ENCODE measurements around the gene PTPRM. TPM values are rescaled to one million over a fixed set of nuclear protein-coding genes. Genes with fewer than 3 reads are reported as not detected.

PTPRM gene
- total and polyA plus RNA-seq, 2 experiments from 2014 or later, result 1.6 to 5.3 TPM

- TF ChIP-seq CTCF (conservative IDR thresholded peaks at IDR 0.05; ENCODE audit: low read depth in 2 of 2), result no peak
Measured at GRCh38 chr18:7727361-7728076, 160.4 kb downstream of the PTPRM start (continued).

DNA sequence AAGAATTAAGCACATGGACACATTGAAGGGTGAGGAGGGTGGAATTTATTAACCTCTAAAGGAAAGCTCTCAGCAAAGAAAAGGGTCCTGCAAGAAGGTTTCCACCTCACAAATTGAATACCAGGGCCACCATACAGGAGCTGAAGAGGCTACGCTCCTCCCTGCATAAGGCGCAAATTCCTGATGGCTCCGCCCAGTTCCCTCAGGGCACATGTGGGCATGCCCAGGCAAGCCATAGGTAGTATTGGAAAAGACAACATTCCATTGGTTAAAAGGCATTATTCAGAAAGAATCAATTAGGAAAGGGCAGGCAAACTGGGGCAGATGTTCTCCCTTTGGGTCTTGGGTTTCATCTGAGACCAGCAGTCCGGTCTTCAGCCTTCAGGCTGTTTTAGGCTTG, 161.2 kb downstream of the PTPRM start:
- Histone ChIP-seq H4K20me1 (replicated peaks; ENCODE audit: insufficient read depth) (no peaks in the 10 kb centered on the region), H3K36me3 (ENCODE audit: insufficient read depth) (no peaks in the 10 kb centered on the region), H3K27me3 (ENCODE audit: insufficient read depth) (no peaks in the 10 kb centered on the region), H3K4me3 (no peak overlapping the region), H3K4me2 (no peak overlapping the region), H2AFZ (no peak overlapping the region), H3K4me1 (ENCODE audit: insufficient read depth) (peaks cover 17% of the 10 kb centered on the region; the same call in 1 of the 2 replicates), H3K9me2 (ENCODE audit: insufficient read depth) (no peaks in the 10 kb centered on the region), H3F3A (replicated peaks; ENCODE audit: low read depth) (no peaks in the 10 kb centered on the region), H3K79me2 (replicated peaks; ENCODE audit: insufficient read depth) (no peaks in the 10 kb centered on the region), H3K27ac (ENCODE audit: low read depth) (no peak overlapping the region)
- Mint-ChIP-seq H3K27me3 (ENCODE audit: insufficient read depth, low read depth, poor library complexity) (no peaks in the 10 kb centered on the region), H3K4me1 (peaks cover 24% of the 10 kb centered on the region), H3K4me3 (no peak overlapping the region), H3K27ac (no peak overlapping the region), H3K9me3 (peaks cover 8% of the 10 kb centered on the region; the same call in 2 of the 3 replicates), H3K36me3 (ENCODE audit: low read depth) (peaks cover 4% of the 10 kb centered on the region; the same call in 2 of the 3 replicates)
- ATAC-seq (peak; percentile 61), DNase-seq (ENCODE audit: low spot score) (peak; percentile 49)
- TF ChIP-seq NANOG (IDR thresholded peaks at IDR 0.05; ENCODE audit: borderline replicate concordance) (no peak), EZH2phosphoT487 (IDR thresholded peaks at IDR 0.05; ENCODE audit: unreplicated experiment) (no peak), ZNF114 (CRISPR knock-in tag; IDR thresholded peaks at IDR 0.05) (no peak), POLR2AphosphoS5 (IDR thresholded peaks at IDR 0.05; ENCODE audit: low read depth) (no peak), ZNF462 (CRISPR knock-in tag; IDR thresholded peaks at IDR 0.05) (no peak), JUNB (IDR thresholded peaks at IDR 0.05; ENCODE audit: unreplicated experiment) (no peak), CTCF (conservative IDR thresholded peaks at IDR 0.05; ENCODE audit: low read depth in 2 of 2) (no peak)
- TF ChIP-seq, protein P1, sequence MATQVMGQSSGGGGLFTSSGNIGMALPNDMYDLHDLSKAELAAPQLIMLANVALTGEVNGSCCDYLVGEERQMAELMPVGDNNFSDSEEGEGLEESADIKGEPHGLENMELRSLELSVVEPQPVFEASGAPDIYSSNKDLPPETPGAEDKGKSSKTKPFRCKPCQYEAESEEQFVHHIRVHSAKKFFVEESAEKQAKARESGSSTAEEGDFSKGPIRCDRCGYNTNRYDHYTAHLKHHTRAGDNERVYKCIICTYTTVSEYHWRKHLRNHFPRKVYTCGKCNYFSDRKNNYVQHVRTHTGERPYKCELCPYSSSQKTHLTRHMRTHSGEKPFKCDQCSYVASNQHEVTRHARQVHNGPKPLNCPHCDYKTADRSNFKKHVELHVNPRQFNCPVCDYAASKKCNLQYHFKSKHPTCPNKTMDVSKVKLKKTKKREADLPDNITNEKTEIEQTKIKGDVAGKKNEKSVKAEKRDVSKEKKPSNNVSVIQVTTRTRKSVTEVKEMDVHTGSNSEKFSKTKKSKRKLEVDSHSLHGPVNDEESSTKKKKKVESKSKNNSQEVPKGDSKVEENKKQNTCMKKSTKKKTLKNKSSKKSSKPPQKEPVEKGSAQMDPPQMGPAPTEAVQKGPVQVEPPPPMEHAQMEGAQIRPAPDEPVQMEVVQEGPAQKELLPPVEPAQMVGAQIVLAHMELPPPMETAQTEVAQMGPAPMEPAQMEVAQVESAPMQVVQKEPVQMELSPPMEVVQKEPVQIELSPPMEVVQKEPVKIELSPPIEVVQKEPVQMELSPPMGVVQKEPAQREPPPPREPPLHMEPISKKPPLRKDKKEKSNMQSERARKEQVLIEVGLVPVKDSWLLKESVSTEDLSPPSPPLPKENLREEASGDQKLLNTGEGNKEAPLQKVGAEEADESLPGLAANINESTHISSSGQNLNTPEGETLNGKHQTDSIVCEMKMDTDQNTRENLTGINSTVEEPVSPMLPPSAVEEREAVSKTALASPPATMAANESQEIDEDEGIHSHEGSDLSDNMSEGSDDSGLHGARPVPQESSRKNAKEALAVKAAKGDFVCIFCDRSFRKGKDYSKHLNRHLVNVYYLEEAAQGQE (IDR thresholded peaks at IDR 0.05; ENCODE audit: unreplicated experiment), result no peak
- TF ChIP-seq, protein P2, sequence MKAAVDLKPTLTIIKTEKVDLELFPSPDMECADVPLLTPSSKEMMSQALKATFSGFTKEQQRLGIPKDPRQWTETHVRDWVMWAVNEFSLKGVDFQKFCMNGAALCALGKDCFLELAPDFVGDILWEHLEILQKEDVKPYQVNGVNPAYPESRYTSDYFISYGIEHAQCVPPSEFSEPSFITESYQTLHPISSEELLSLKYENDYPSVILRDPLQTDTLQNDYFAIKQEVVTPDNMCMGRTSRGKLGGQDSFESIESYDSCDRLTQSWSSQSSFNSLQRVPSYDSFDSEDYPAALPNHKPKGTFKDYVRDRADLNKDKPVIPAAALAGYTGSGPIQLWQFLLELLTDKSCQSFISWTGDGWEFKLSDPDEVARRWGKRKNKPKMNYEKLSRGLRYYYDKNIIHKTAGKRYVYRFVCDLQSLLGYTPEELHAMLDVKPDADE (IDR thresholded peaks at IDR 0.05), result no peak
